Measurements from ENCODE around the gene BCHE. TPM values are rescaled to one million over a fixed set of nuclear protein-coding genes. Genes with fewer than 3 reads are reported as not detected.

Gene BCHE
- polyA plus RNA-seq, 3 donors, result not detected

GRCh38 chr3:165749821-165750220, 87.4 kb downstream of the BCHE start:
- H4K20me1 ChIP-seq (ENCODE audit: insufficient read depth, low read length), result no peaks in the 10 kb centered on the region
- Mint-ChIP-seq H3K9me3 (peaks cover 0 to 7% (median 1%) of the 10 kb centered on the region in 7 donors), H3K4me1 (no peaks in the 10 kb centered on the region), H3K27me3 (ENCODE audit: low read depth in 3 of 3) (no peaks in the 10 kb centered on the region), H3K27ac (no peak overlapping the region), H3K4me3 (no peak overlapping the region), H3K36me3 (no peaks in the 10 kb centered on the region)
- no peaks in the 10 kb centered on the region for H3K9me3 ChIP-seq (replicated peaks in 1 of 2; ENCODE audit: control insufficient read depth in 1 of 2, insufficient read depth in 1 of 2, low read length in 2 of 2)
- no peak for DNase-seq
- TF ChIP-seq, protein P1, sequence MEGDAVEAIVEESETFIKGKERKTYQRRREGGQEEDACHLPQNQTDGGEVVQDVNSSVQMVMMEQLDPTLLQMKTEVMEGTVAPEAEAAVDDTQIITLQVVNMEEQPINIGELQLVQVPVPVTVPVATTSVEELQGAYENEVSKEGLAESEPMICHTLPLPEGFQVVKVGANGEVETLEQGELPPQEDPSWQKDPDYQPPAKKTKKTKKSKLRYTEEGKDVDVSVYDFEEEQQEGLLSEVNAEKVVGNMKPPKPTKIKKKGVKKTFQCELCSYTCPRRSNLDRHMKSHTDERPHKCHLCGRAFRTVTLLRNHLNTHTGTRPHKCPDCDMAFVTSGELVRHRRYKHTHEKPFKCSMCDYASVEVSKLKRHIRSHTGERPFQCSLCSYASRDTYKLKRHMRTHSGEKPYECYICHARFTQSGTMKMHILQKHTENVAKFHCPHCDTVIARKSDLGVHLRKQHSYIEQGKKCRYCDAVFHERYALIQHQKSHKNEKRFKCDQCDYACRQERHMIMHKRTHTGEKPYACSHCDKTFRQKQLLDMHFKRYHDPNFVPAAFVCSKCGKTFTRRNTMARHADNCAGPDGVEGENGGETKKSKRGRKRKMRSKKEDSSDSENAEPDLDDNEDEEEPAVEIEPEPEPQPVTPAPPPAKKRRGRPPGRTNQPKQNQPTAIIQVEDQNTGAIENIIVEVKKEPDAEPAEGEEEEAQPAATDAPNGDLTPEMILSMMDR (IDR thresholded peaks at IDR 0.05), result no peak
- no peaks in the 10 kb centered on the region for H3K36me3 ChIP-seq (replicated peaks in 1 of 2; ENCODE audit: control insufficient read depth in 1 of 2, insufficient read depth in 2 of 2, low read length in 2 of 2)
- H3K27me3 ChIP-seq (ENCODE audit: control insufficient read depth in 2 of 2, insufficient read depth in 2 of 2, low read length in 2 of 2), result no peaks in the 10 kb centered on the region
- intact Hi-C loops (cut with micrococcal nuclease), result no loop called here
- H3K4me3 ChIP-seq (replicated peaks in 1 of 3; ENCODE audit: low read depth in 2 of 3, low read length in 3 of 3), result no peak overlapping the region
- H3K4me1 ChIP-seq (ENCODE audit: control insufficient read depth in 1 of 2, insufficient read depth in 2 of 2, low read length in 2 of 2), result no peaks in the 10 kb centered on the region
- no peak overlapping the region for H3K9ac ChIP-seq (ENCODE audit: insufficient read depth, low read length, poor library complexity, severe bottlenecking)
- H2AFZ ChIP-seq (ENCODE audit: insufficient read depth, low read depth, low read length, poor library complexity, severe bottlenecking), result no peak overlapping the region
- H3K79me2 ChIP-seq (ENCODE audit: insufficient read depth, low read length), result no peaks in the 10 kb centered on the region
- H3K4me2 ChIP-seq (replicated peaks; ENCODE audit: extremely low read depth, low read length, poor library complexity, severe bottlenecking), result no peak overlapping the region
- no peak overlapping the region for H3K27ac ChIP-seq (ENCODE audit: low read depth in 1 of 2, low read length in 2 of 2)

DNA sequence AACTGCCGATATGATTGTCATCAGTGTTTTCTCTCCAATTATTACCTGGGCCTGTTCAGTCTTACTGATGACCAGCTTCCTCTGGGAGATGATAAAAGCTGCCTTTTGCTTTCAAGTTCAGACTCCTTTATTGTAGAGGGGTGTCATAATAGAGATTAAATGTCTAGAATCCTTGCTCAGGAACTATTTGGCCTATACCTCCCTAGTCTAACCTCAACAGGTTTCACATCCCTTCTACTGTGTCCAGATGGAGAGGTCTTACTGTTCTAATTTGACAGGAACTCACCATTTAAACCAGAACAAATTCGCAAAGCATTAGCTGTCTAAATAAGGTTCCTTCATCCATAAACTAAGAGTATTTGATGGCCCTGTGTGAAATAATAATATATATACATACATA, 88.0 kb downstream of the BCHE start:
- Mint-ChIP-seq H3K9me3 (peaks cover 0 to 7% (median 2%) of the 10 kb centered on the region in 7 donors), H3K27me3 (ENCODE audit: low read depth in 3 of 3) (no peaks in the 10 kb centered on the region), H3K27ac (no peak overlapping the region), H3K4me1 (no peaks in the 10 kb centered on the region), H3K36me3 (no peaks in the 10 kb centered on the region), H3K4me3 (no peak overlapping the region)
- TF ChIP-seq, protein P1 (IDR thresholded peaks at IDR 0.05), result no peak
- no peaks in the 10 kb centered on the region for H3K4me1 ChIP-seq (ENCODE audit: control insufficient read depth in 1 of 2, insufficient read depth in 2 of 2, low read length in 2 of 2)
- no peaks in the 10 kb centered on the region for H3K36me3 ChIP-seq (replicated peaks in 1 of 2; ENCODE audit: control insufficient read depth in 1 of 2, insufficient read depth in 2 of 2, low read length in 2 of 2)
- no peaks in the 10 kb centered on the region for H3K79me2 ChIP-seq (ENCODE audit: insufficient read depth, low read length)
- no peak for DNase-seq
- intact Hi-C loops (cut with micrococcal nuclease), result no loop called here
- no peak overlapping the region for H2AFZ ChIP-seq (ENCODE audit: insufficient read depth, low read depth, low read length, poor library complexity, severe bottlenecking)
- no peak overlapping the region for H3K4me3 ChIP-seq (replicated peaks in 1 of 3; ENCODE audit: low read depth in 2 of 3, low read length in 3 of 3)
- H4K20me1 ChIP-seq (ENCODE audit: insufficient read depth, low read length), result no peaks in the 10 kb centered on the region
- no peak overlapping the region for H3K27ac ChIP-seq (ENCODE audit: low read depth in 1 of 2, low read length in 2 of 2)
- 100% methylated on average over 1 of the region's 2 CpGs for WGBS (ENCODE audit: insufficient coverage)
- H3K9me3 ChIP-seq (replicated peaks in 1 of 2; ENCODE audit: control insufficient read depth in 1 of 2, insufficient read depth in 1 of 2, low read length in 2 of 2), result no peaks in the 10 kb centered on the region
- H3K27me3 ChIP-seq (ENCODE audit: control insufficient read depth in 2 of 2, insufficient read depth in 2 of 2, low read length in 2 of 2), result no peaks in the 10 kb centered on the region
- H3K4me2 ChIP-seq (replicated peaks; ENCODE audit: extremely low read depth, low read length, poor library complexity, severe bottlenecking), result no peak overlapping the region
- H3K9ac ChIP-seq (ENCODE audit: insufficient read depth, low read length, poor library complexity, severe bottlenecking), result no peak overlapping the region

All from CD14-positive monocyte (primary cell).